ENCODE measurements around the gene DOCK3.
"Not testable (repeated sequence)": the region's sequence is repeated elsewhere in the genome, so short reads cannot be mapped to it uniquely, and the experiment has no call there.

The DOCK3 gene

DNA sequence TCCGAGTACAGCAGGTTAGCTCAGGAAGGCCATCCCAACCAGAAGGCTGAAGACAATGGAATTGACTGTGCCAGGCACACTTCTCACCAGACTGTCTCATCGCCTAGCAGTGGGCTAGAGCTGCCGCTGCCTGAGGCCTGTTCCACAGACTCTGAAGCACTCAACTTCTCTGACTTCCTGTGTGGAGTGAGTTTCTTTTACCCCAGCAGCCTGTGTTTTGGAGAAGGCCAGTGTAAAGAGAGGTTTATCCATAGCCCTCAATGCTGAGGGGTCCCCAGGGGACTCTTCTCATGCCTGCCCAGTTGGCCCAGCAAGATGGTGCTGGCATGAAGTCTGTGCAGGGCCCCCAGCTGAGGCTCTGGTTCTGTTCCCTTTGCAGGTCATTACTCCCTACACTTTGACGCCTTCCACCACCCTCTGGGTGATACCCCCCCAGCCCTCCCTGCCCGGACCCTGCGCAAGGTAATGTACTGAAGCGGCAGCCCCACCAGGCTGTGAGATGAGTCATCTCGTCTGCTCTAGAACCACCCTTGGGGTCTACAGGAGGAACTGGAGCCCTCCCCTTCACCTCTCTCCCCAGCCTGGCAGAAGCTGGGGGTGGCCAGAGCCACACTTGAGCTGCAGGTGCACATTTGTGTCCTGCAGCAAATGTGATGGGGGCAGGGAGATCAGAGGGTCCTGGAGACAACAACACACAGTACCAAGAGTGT is 705.2 kb downstream of the DOCK3 start:
- DNase-seq, result no peak

DNA sequence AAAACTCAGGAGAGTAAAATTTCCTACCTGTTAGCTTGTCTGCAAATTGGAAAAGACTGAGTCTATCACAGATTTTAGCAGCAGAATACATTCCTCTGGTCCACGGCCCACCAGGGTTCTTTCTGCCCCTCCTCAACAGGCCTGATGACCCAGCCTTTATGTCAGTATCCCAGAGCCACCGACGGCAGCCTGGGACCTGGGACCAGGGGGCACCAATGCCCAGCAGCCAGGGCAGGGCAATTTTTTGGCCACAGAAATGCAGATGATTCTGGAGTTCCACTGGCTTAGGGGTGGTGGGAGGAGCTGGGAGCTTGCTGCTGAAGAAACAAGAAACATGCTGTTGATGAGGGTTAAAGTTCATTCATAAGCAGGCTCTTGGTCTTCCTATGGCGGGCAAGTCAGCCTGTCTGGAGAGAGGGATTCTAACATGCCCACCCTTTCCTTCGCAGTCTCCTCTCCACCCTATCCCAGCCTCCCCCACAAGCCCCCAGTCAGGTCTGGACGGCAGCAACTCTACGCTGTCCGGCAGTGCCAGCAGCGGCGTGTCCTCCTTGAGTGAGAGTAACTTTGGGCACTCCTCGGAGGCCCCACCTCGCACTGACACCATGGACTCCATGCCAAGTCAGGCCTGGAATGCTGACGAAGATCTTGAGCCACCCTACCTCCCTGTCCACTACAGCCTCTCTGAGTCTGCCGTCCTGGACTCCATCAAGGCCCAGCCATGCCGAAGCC is 706.0 kb downstream of the DOCK3 start:
- DNase-seq, result no peak

DNA sequence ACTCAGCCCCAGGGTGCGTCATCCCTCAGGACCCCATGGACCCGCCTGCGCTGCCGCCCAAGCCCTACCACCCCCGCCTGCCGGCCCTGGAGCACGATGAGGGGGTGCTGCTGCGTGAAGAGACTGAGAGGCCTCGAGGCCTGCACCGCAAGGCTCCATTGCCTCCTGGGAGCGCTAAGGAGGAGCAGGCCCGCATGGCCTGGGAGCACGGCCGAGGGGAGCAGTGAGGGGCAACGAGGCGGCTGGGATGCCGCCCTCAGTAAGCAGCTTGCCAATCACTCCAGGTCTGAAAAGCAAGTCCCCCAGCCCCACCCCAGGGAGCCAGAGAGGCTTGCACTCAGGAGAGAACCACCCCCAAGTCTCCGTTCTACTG is 706.6 kb downstream of the DOCK3 start:
- no peak for DNase-seq

DNA sequence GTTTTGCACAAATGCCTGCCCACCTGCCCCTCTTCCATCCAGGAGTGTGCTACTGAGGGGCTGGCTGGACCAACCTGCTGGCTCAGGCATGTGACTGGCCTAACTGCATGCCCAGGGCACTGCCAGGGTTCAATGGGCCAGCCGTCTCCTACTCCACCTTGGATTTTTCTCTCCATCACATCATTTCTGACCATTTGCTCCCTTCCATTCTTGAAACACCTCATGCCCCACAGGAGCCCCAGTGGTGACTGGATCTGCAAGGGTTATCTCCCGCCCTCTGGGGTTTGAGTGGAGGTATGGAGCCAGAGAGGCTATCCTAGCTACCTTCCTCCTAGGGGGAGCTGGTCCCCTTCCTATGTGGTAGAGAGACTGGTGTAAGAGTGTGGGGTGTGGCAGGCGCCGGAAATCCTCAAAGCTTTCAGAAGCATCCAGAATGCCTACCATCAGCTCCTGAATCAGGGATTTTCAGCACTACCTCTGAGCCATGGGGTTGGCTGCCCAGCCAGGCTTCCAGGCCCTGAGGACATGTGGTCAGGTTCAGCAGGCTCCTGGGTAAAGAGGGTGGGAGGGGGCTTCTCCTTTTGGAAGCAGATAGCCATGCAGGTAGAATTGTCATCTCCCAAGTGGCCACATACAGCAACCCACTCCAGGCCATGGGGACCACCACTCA is 707.5 kb downstream of the DOCK3 start:
- no peak for DNase-seq

DNA sequence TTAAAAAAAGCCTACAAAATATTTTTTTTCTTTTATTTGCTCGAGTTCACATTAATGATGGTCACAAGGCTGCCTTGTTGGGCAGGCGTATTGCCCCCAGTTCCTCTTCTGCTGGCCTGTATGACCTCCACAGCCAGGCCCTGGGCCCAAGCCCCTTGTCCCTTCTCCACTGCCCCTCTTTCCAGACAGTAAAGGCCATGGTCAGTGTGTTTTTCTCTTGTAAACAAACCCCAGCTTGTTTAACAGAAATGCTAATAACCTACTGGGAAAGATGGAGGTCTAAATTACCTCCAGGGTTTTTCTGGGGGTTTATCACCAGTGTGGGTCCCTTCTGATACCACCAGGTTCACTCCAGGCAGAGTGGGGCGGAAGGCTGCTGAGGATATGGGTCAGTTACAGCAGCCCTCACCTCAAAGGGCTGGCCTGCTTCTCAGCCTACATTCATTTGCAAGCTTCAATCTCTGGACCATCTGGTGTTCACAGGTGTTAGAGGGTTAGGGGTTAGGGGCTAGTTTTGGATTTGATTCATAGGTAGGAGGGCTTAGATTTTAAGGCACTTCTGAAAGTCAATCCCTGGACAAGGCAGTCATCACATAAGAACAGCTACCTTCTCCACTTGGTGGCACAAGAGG is 708.3 kb downstream of the DOCK3 start:
- no peak for DNase-seq

DNA sequence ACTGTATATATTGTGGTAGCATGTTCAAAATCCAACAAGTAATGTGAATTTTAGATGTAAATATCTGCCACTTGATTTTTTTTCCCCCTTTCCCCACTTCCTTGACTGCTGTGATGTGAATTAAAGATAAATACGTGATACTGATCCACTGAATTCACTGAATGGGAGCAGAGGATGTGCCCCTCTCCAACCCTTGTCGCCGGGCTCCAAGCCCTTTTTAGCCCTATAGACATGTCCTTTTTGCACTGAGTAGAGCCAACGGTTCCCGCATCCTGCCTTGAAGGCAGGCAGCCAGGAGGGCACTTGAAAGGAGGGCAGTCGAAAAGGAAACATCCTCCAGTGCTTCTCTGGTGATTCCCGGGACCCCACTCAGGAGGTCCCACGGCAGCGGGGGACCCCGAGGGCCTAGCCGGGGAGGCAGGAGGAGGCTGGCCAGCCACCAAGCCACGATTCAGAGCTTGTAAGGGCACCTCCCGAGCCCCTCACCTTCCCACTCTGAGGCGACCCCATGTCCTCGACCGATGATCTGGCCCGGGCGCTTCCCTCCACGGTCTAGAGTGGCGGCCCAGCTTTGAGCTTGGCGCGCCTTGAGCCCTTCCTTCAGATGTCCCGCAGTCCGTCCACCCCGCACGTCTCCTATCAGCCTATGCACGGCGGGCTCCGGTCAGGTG is 709.5 kb downstream of the DOCK3 start:
- DNase-seq, result no peak

DNA sequence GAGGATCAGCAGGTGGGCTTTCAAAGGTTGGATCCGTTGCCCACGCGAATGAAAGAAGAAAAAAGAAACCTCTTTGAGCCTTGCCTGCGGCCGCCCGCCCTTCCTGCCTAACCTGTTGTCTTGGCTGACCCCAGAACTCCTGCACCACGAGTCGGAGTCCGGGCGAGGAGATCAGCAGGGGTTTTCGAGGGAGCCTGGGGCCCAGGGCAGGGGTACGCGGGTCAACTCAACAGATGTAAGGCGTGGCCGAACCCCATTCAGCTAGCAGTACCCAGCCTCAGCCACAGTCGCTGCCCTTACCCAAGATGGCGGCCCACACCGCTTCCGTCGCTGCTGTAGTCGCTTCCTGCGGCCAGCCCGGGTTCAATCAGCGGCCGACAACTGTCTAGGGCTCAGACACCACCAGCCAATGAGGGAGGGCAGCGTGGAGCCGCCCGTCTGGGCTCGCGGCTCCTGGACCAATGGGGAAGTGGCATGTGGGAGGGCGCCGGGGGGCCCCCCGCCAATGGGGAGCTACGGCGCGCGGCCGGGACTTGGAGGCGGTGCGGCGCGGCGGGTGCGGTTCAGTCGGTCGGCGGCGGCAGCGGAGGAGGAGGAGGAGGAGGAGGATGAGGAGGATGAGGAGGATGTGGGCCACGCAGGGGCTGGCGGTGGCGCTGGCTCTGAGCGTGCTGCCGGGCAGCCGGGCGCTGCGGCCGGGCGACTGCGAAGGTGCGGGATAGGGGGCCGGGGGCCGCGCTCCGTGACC is 710.2 kb downstream of the DOCK3 start, which contains the start of gene MANF:
Gene MANF (plus strand): TSS at position 566 of the 748 bp plus-strand sequence. CDS start 52 bp downstream, at position 618.
- DNase-seq, result peak; percentile 76

DNA sequence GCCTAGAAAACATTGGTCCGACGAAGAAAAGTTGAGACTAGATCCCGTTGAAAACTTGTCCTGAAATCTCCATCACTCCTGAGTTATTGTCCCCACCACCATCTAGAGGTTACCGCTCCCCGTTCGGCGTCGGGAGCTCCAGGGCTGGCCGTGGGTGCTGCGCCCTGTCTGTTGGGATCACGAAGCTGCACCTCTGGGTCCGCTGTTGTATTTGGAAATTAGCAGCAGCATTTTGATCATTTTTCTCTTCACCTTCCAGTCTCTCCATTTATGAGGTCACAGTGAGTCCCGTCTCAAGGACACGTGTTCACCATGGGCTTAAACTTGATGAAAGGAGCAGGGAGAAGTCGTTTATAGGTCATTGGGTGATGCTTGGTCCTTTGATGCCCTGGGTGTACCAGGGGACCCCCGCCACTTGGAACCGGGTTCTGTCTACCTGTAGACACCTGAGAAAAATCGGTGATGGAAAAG is 710.9 kb downstream of the DOCK3 start:
- DNase-seq, result no peak

DNA sequence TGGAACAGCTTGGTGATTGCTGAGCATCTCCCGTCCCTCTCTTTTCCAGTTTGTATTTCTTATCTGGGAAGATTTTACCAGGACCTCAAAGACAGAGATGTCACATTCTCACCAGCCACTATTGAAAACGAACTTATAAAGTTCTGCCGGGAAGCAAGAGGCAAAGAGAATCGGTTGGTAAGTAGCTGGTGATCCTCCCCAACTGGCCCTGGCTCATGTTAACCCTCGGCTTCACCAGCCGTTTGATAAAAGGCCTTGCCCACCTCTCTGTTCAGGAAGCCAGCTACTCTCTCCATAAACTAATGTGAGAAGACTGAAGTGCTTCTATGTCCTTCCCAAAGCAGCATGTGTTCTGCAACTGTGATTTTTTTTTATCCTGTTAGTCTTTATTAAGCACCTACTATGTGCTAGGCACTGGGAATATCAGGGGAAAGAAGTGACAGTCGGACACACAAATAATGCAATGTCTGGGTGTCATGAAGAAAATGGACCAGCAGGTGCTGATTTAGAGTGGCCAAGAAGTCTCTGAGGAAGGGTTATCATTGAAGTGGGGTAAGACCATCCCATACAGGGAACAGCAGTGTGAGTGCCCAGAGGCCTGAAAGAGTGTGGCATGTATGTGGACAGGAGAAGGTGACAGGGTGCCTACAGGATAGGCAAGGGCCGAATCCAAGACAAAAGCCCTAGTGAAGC is 711.6 kb downstream of the DOCK3 start:
- no peak for DNase-seq

DNA sequence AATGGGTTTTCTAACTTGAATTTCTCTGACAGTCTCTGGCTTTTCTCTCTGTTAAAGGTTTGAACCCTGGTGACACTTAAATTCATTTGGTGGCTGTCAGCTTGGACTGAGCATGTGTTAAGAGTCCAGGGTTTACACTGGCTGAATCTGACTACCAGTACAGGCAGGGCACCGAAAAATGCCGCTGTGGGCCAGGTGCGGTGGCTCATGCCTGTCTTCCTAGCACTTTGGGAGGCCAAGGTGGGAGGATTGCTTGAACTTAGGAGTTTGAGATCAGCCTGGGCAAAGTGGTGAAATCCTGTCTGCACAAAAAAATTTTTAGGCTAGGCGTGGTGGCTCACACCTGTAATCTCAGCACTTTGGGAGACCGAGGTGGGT is 712.1 kb downstream of the DOCK3 start:
- no peak for DNase-seq

DNA sequence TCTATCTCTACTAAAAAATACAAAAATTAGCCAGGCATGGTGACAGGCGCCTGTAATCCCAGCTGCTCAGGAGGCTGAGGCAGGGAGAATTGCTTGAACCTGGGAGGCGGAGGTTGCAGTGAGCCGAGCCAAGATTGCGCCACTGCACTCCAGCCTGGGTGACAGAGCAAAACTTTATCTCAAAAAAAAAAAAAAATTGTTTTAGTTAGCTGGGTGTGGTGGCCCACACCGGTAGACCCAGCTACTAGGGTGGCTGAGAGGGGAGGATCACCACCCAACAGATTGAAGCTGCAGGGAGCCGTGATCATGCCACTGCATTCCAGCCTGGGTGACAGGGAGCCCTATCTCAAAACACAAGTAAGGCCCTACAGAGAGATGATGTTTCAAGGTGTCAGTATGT is 712.6 kb downstream of the DOCK3 start:
- not testable (repeated sequence) for DNase-seq

DNA sequence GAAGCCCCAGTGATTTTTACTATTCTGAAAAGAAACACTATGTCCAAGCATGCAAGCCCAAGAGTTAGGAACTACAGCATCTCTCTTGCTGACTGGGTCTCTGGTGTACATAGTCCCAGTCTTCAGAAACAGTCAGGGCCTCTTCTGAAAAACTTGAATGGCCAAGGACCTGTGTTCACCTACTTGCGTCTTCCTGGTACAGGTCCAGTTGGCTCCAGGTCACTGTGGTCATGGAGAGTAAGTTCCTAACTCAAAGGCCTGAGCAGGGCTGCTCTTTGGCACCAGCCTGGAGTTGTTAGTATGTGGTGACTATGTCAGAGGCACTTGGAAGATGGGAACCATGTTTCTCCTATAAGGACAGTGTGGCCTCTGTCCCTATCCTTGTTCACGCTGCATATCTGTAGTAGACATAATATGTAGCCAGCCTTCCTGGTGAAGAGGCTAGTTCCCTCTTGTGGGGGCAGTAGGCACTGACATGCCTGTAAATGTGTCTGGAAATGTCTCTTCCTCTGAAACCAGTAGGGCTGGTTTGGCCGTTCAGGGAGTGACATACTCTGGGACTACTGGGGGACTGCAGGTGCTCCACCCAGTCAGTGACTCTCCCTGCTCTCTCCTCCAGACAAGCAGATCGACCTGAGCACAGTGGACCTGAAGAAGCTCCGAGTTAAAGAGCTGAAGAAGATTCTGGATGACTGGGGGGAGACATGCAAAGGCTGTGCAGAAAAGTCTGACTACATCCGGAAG is 713.7 kb downstream of the DOCK3 start:
- DNase-seq, result no peak

DNA sequence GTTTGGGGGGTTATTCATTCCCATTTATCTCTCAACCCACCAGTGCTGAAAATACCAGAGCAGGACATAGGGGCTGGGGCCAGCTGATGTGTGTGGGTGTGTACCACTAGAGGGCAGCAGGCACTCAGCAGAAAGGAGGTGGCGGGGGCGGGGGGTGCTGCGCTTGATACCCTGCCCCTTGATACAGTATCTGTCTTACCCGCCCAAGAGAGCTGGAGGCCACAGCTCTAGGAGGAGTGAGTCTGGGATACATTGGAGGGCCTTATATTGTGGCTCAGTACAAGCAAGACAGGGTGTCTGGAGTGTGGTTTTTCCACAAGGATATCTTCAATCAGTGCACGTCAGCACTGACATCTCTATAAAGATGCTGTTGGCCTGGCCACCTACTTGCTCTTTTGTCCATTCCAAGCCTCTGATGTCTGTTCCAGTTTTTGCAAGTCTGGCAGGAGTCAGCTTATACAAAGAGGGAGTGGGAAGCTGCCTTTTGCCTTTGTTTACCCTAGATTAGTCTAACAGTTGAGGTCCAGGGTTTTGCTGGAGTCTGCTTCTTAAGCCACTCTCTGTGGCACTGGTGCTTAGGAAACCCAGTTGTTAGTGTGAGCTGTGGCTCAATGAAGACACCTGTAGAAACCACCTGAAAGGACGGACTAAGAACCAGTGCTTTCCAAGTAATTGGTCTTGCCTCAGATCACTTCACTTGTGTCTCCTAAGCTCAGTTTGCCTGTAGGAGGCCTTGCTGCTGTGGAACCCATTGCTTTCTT is 714.9 kb downstream of the DOCK3 start:
- DNase-seq, result peak; percentile 1

DNA sequence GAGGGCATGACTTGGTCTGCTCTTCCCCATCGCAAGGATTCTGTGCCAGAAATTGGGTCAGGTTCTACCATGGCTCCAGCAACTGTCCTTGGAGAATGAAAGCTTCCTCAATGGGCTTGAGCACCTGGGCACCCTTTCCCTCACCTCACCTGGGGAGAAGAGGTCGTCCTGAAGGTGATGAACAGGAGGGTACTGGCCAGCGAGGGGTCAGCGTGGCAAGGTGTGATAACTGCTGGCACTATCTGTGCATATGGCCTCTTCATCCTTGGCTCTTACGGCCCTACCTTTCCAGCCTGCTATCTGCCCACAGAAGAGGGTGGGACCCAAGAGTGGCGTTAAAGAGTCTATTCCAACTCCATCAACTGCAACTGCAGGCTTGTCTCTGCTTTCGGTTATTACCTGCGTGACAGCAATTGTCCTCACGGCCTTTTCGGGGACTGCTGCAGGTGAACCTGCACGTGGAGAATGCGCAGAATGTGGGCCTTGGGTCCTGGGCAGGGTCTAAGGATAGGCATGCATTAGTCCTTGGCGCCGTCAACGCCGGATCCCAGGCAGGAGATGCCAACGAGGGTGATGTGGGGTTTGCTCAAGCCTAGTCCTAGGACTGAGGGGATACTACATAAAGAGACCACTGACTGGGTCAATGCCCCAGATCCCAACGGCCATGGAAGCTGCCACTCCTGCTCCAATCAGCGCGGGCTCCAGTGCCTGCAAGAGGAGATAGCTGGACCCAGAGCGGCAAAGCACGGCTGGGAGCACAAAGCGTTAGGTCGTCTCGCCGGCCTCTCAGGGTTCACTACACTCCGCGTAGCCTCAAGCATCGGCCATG is 715.7 kb downstream of the DOCK3 start:
- no peak for DNase-seq

DNA sequence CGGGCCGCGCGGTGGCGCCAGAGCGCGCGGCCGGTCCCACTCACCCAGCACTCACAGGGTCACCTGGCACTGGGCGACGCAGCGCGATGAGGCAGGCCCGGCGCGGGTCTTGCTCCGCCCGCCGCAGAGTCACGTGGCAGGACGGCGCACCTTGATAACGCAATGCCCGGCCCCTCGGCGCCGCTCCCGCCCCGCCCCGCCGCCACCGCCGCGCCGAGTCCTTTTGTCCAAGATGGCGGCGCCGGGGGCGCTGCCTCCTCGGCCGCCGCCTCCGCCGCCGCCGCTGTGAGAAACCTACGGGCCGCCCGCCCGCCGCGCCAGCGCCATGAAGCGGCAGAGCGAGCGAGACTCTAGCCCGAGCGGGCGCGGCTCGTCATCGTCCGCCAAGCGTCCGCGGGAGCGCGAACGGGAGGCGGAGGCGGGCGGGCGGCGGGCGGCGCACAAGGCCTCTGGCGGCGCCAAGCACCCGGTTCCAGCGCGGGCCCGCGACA is 716.4 kb downstream of the DOCK3 start, which contains the start of gene RBM15B:
Gene RBM15B (plus strand): TSS at position 211 of the 491 bp plus-strand sequence. CDS start 115 bp downstream, at position 326.
- peak; percentile 72 for DNase-seq

DNA sequence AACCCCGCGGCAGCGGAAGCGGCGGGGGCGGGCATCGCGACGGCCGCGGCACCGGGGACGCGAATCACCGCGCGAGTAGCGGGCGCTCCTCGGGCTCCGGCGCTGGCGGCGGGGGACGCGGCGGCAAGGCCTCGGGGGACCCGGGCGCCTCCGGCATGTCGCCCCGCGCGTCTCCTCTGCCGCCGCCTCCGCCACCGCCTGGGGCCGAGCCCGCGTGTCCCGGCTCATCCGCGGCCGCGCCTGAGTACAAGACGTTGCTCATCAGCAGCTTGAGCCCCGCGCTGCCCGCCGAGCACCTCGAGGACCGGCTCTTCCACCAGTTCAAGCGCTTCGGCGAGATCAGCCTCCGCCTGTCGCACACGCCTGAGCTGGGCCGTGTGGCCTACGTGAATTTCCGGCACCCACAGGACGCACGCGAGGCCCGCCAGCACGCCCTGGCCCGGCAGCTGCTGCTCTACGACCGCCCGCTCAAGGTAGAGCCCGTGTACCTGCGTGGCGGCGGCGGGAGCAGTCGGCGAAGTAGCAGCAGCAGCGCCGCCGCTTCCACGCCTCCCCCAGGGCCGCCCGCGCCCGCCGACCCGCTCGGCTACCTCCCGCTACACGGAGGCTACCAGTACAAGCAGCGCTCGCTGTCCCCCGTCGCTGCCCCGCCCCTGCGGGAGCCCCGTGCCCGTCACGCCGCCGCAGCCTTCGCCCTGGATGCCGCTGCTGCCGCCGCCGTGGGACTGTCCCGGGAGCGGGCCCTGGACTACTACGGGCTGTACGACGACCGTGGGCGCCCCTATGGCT is 717.0 kb downstream of the DOCK3 start:
- no peak for DNase-seq

DNA sequence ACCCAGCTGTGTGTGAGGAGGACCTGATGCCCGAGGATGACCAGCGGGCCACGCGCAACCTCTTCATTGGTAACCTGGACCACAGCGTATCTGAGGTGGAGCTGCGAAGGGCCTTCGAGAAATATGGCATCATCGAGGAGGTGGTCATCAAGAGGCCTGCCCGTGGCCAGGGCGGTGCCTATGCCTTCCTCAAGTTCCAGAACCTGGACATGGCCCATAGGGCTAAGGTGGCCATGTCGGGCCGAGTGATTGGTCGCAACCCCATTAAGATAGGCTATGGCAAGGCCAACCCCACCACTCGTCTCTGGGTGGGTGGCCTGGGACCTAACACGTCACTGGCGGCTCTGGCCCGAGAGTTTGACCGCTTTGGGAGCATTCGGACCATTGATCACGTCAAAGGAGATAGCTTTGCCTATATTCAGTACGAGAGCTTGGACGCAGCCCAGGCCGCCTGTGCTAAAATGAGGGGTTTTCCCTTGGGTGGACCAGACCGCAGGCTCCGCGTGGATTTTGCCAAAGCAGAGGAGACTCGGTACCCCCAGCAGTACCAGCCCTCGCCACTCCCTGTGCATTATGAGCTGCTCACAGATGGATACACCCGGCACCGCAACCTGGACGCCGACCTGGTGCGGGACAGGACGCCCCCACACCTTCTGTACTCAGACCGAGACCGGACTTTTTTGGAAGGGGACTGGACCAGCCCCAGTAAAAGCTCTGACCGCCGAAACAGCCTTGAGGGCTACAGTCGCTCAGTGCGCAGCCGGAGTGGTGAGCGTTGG is 717.8 kb downstream of the DOCK3 start:
- no peak for DNase-seq

Measured in NCI-H2171 (cell line).